Mesenchymal stem cell (in vitro differentiated cells and primary cell): Measurements from ENCODE around the gene SLC39A10.

Experiments
- DNase-seq: peaks from one replicate; pipeline ENCODE4 v3.0.0-alpha.2; 2013
- H2AFZ ChIP-seq: one replicate; pipeline ENCODE4 v1.6.1; 2013; ENCODE audit warnings: low read depth, mild to moderate bottlenecking, control low read depth, inconsistent platforms, low read length, moderate library complexity
- H2AK5ac ChIP-seq: 2 replicates; pipeline ENCODE4 v1.6.1; 2013; ENCODE audit warnings: low read length, moderate library complexity, mild to moderate bottlenecking, inconsistent platforms; ENCODE audit not compliant: severe bottlenecking
- H2BK120ac ChIP-seq: one replicate; pipeline ENCODE4 v1.6.1; 2013; ENCODE audit warnings: low read depth, mild to moderate bottlenecking, inconsistent platforms, low read length, moderate library complexity
- H2BK12ac ChIP-seq, 2 experiments: one replicate each; pipeline ENCODE4 v1.6.1; 2013; ENCODE audit warnings: inconsistent platforms in 2 of 2, low read length in 2 of 2, mild to moderate bottlenecking in 2 of 2, moderate library complexity in 2 of 2, control low read depth in 1 of 2
- H2BK15ac ChIP-seq: one replicate; pipeline ENCODE4 v1.6.1; 2013; ENCODE audit warnings: mild to moderate bottlenecking, low read depth, inconsistent platforms; ENCODE audit not compliant: poor library complexity, severe bottlenecking
- H2BK5ac ChIP-seq: 2 replicates; pipeline ENCODE4 v1.6.1; 2013; ENCODE audit warnings: low read depth, mild to moderate bottlenecking, low read length, control low read depth, inconsistent platforms; ENCODE audit not compliant: poor library complexity, severe bottlenecking
- H3K14ac ChIP-seq, 2 experiments: one replicate each; pipeline ENCODE4 v1.6.1; 2013; ENCODE audit warnings: inconsistent platforms in 2 of 2, low read length in 2 of 2, control low read depth in 1 of 2, mild to moderate bottlenecking in 1 of 2, moderate library complexity in 1 of 2
- H3K18ac ChIP-seq, 2 experiments: one replicate each; pipeline ENCODE4 v1.6.1; 2013; ENCODE audit warnings: inconsistent platforms in 2 of 2, low read length in 2 of 2, control low read depth in 1 of 2, low read depth in 1 of 2, mild to moderate bottlenecking in 1 of 2
- H3K23ac ChIP-seq, 2 experiments: one replicate each; pipeline ENCODE4 v1.6.1; 2013; ENCODE audit warnings: inconsistent platforms in 2 of 2, low read length in 2 of 2, mild to moderate bottlenecking in 2 of 2, moderate library complexity in 2 of 2, control low read depth in 1 of 2
- H3K27ac ChIP-seq: 2 replicates; pipeline ENCODE4 v1.5.1; 2013; ENCODE audit warnings: mild to moderate bottlenecking, moderate library complexity, low read length, control low read depth, inconsistent platforms; ENCODE audit not compliant: poor library complexity, severe bottlenecking
- H3K27me3 ChIP-seq, 2 experiments: 2 replicates each; pipeline versions ENCODE4 v1.6.1 to v1.7.0; 2013; ENCODE audit warnings: low read length in 2 of 2, mild to moderate bottlenecking in 2 of 2, moderate library complexity in 2 of 2, control low read depth in 1 of 2, inconsistent platforms in 1 of 2; ENCODE audit not compliant: control insufficient read depth in 1 of 2, insufficient read depth in 1 of 2
- H3K36me3 ChIP-seq, 2 experiments: 2 replicates each; pipeline versions ENCODE4 v1.6.1 to v1.7.0; 2013; ENCODE audit warnings: low read length in 2 of 2, control low read depth in 1 of 2, inconsistent platforms in 1 of 2, low read depth in 1 of 2, mild to moderate bottlenecking in 1 of 2; ENCODE audit not compliant: insufficient read depth in 2 of 2, control insufficient read depth in 1 of 2
- H3K4ac ChIP-seq, 2 experiments: one replicate each; pipeline ENCODE4 v1.6.1; 2013; ENCODE audit warnings: inconsistent platforms in 2 of 2, low read length in 2 of 2, mild to moderate bottlenecking in 2 of 2, moderate library complexity in 2 of 2, control low read depth in 1 of 2, low read depth in 1 of 2
- H3K4me1 ChIP-seq: 2 replicates; pipeline ENCODE4 v1.6.1; 2013; ENCODE audit warnings: low read depth, low read length, control low read depth; ENCODE audit not compliant: control insufficient read depth, insufficient read depth
- H3K4me2 ChIP-seq: 2 replicates; pipeline ENCODE4 v1.6.1; 2013; ENCODE audit warnings: low read length, mild to moderate bottlenecking, inconsistent platforms; ENCODE audit not compliant: poor library complexity, severe bottlenecking
- H3K4me3 ChIP-seq, 2 experiments: 2 replicates each; pipeline versions ENCODE4 v1.5.1 to v1.7.0; 2013; ENCODE audit warnings: low read length in 2 of 2, mild to moderate bottlenecking in 2 of 2, control low read depth in 1 of 2, low read depth in 1 of 2; ENCODE audit not compliant: insufficient read depth in 1 of 2
- H3K79me1 ChIP-seq: replicated peaks from 2 replicates; pipeline ENCODE4 v1.6.1; 2013; ENCODE audit warnings: mild to moderate bottlenecking, control low read depth, low read length, inconsistent platforms; ENCODE audit not compliant: poor library complexity, severe bottlenecking
- H3K9ac ChIP-seq: 2 replicates; pipeline ENCODE4 v1.7.0; 2013; ENCODE audit warnings: mild to moderate bottlenecking, low read length, moderate library complexity
- H3K9me3 ChIP-seq: 2 replicates; pipeline ENCODE4 v1.7.0; 2013; ENCODE audit warnings: mild to moderate bottlenecking, low read length; ENCODE audit not compliant: control insufficient read depth
- H4K8ac ChIP-seq: one replicate; pipeline ENCODE4 v1.6.1; 2013; ENCODE audit warnings: inconsistent platforms, mild to moderate bottlenecking, low read length, moderate library complexity
- H4K91ac ChIP-seq: one replicate; pipeline ENCODE4 v1.6.1; 2013; ENCODE audit warnings: mild to moderate bottlenecking, low read length, inconsistent platforms
- WGBS: methylation state at CpG from one replicate; pipeline ENCODE4 v1.1.7; 2013; ENCODE audit warnings: mixed read lengths; 5-methylcytosine and 5-hydroxymethylcytosine counted together

Gene SLC39A10

GRCh38 chr2:195670191-195670590, 13.2 kb downstream of the SLC39A10 start:
- Histone ChIP-seq H4K91ac (no peak overlapping the region), H3K27me3 (no peaks in the 10 kb centered on the region), H2BK12ac (no peak overlapping the region), H3K4me2 (no peak overlapping the region), H3K4ac (no peak overlapping the region), H3K23ac (no peak overlapping the region), H2BK15ac (no peak overlapping the region), H3K9ac (no peak overlapping the region), H3K4me3 (no peak overlapping the region), H3K27ac (no peak overlapping the region), H4K8ac (no peak overlapping the region), H2BK120ac (no peak overlapping the region), H2AFZ (no peak overlapping the region), H3K18ac (no peak overlapping the region), H3K4me1 (peaks cover 2% of the 10 kb centered on the region), H2AK5ac (no peak overlapping the region), H3K9me3 (no peaks in the 10 kb centered on the region), H3K79me1 (peaks cover 19% of the 10 kb centered on the region), H2BK5ac (no peak overlapping the region), H3K14ac (no peak overlapping the region), H3K36me3 (no peaks in the 10 kb centered on the region)
- DNase-seq: no peak

DNA sequence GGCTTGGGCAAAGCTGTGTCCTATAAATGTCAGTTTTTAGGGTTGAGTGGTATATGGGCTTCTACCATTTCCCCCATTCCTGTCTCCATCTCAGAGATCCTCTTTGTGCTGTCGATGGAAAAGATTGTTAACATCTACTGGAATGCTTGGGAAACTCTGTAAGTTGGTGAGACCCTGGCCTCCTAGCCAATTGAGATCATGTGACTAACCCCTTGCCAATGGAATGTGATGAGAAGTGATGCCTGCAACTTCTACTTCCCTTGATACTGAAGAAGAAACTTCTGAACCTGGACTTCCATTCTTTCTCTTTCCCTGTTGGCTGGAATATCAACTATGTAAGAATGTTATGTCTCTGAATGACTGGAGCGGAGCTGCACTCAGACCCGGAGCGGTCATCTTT, 14.5 kb downstream of the SLC39A10 start:
- no peak overlapping the region for H2BK12ac ChIP-seq
- no peak overlapping the region for H3K27ac ChIP-seq
- no peak overlapping the region for H2AK5ac ChIP-seq
- H3K18ac ChIP-seq: no peak overlapping the region
- H2BK5ac ChIP-seq: no peak overlapping the region
- H3K23ac ChIP-seq: no peak overlapping the region
- H3K4me3 ChIP-seq: no peak overlapping the region
- H3K4ac ChIP-seq: no peak overlapping the region
- peaks cover 2% of the 10 kb centered on the region for H3K4me1 ChIP-seq
- peaks cover 20% of the 10 kb centered on the region for H3K79me1 ChIP-seq
- WGBS: 100% methylated on average over 2 of the region's 4 CpGs
- no peak overlapping the region for H3K9ac ChIP-seq
- H2BK15ac ChIP-seq: no peak overlapping the region
- H3K36me3 ChIP-seq: no peaks in the 10 kb centered on the region
- no peaks in the 10 kb centered on the region for H3K27me3 ChIP-seq
- no peak for DNase-seq
- no peak overlapping the region for H3K4me2 ChIP-seq
- H4K91ac ChIP-seq: no peak overlapping the region
- H2AFZ ChIP-seq: no peak overlapping the region
- no peak overlapping the region for H2BK120ac ChIP-seq
- H4K8ac ChIP-seq: no peak overlapping the region
- H3K14ac ChIP-seq: no peak overlapping the region
- H3K9me3 ChIP-seq: no peaks in the 10 kb centered on the region

- Histone ChIP-seq H4K8ac (no peak overlapping the region), H3K4me1 (peaks cover 2% of the 10 kb centered on the region), H3K27ac (no peak overlapping the region), H3K27me3 (no peaks in the 10 kb centered on the region), H3K79me1 (peaks cover 24% of the 10 kb centered on the region), H2BK15ac (no peak overlapping the region), H3K4me3 (no peak overlapping the region), H3K14ac (no peak overlapping the region), H3K23ac (no peak overlapping the region), H2AFZ (no peak overlapping the region), H2AK5ac (no peak overlapping the region), H3K9me3 (no peaks in the 10 kb centered on the region), H3K9ac (no peak overlapping the region), H4K91ac (no peak overlapping the region), H2BK12ac (no peak overlapping the region), H3K36me3 (no peaks in the 10 kb centered on the region), H3K4me2 (no peak overlapping the region), H3K4ac (no peak overlapping the region), H3K18ac (no peak overlapping the region), H2BK5ac (no peak overlapping the region), H2BK120ac (no peak overlapping the region)
- 90% methylated on average over 2 of the region's 4 CpGs for WGBS
- no peak for DNase-seq
Observed at GRCh38 chr2:195672674-195673073, 15.6 kb downstream of the SLC39A10 start.

DNA sequence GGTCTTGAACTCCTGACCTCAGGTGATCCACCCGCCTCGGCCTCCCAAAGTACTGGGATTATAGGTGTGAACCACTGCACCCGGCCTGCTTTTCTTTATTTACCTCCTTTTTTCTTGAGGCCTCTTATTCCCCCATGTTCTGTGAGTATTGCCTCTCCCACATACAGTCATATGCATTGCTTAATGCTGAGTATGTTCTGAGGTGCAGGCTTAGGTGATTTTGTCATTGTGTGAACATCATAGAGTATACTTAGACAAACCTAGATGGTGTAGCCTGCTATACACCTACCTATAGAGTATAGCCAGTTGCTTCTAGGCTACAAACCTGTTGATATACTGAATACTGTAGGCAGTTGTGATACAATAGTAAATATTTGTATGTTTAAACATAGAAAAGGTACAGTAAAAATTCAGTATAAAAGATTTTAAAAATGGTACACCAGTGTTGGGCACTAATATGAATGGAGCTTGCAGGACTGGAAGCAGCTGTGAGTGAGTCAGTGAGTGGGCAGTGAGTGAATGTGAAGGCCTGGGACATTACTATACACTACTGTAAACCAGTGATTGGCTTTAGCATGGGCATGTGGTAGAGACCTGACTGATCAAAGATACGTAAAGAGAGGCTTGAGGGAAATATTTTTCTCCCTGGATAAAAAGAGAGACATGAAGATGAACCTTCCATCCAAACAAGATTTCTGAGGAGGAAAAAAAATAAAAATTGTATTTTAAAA, 17.6 kb downstream of the SLC39A10 start:
- no peak overlapping the region for H2BK15ac ChIP-seq
- H2AFZ ChIP-seq: no peak overlapping the region
- no peaks in the 10 kb centered on the region for H3K36me3 ChIP-seq
- no peak overlapping the region for H3K4me2 ChIP-seq
- no peak overlapping the region for H3K9ac ChIP-seq
- no CpG with 5 or more reads among the region's 4 CpGs for WGBS
- H3K14ac ChIP-seq: no peak overlapping the region
- H3K18ac ChIP-seq: no peak overlapping the region
- H3K23ac ChIP-seq: no peak overlapping the region
- H2BK12ac ChIP-seq: no peak overlapping the region
- no peak overlapping the region for H4K8ac ChIP-seq
- no peak overlapping the region for H2AK5ac ChIP-seq
- no peak overlapping the region for H2BK120ac ChIP-seq
- H3K79me1 ChIP-seq: peaks cover 21% of the 10 kb centered on the region
- no peak overlapping the region for H3K4ac ChIP-seq
- H3K4me3 ChIP-seq: no peak overlapping the region
- H3K4me1 ChIP-seq: peaks cover 2% of the 10 kb centered on the region
- H3K27ac ChIP-seq: no peak overlapping the region
- no peak overlapping the region for H4K91ac ChIP-seq
- no peak overlapping the region for H2BK5ac ChIP-seq
- no peak for DNase-seq
- no peaks in the 10 kb centered on the region for H3K9me3 ChIP-seq
- H3K27me3 ChIP-seq: no peaks in the 10 kb centered on the region
